PC-9 (cell line): ENCODE data around the gene MGRN1.

Experiments used
- EZH2 ChIP-seq: fragments of 200-600 bp; sonication (generic); IDR thresholded peaks from 2 replicates; pipeline ENCODE4 v1.8.0; 2017; ENCODE audit warnings: antibody characterized with exemption, low read depth
- TF ChIP-seq, protein P1 (sequence below): fragments of 200-600 bp; sonication (generic); conservative IDR thresholded peaks from 2 replicates; pipeline ENCODE4 v1.6.1; 2017; ENCODE audit warnings: mixed run types, antibody characterized with exemption, mild to moderate bottlenecking, moderate library complexity

DNA sequence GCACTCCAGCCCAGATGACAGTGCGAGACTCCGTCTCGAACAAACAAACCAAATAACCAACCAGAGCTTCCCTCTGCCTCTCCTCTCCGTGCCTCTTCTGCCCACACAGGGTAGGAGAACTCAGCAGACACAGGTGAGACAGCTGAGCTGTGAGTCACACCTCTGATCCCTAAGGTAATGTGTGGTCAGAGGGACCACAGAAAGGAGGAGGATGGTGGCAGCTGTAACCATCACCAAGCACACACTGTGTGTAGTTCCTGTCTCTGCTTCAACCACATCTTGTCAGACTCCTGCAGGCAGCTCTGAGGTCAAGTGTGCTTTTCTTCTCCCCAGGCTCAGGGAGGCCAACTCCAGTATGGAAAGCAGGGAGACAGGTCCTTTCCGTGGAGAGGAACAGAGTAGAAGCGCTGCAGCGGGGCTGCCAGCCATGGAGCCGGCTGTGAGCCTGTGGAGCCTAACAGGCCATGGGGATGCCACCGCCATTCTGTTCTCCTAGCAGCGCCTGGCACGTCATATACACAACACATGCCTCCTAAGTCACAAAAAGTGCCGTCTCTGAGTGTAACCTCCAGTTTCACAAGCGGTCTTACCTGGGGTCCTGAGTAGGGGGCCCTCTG, 75.9 kb downstream of the MGRN1 start:
- TF ChIP-seq, protein P1, sequence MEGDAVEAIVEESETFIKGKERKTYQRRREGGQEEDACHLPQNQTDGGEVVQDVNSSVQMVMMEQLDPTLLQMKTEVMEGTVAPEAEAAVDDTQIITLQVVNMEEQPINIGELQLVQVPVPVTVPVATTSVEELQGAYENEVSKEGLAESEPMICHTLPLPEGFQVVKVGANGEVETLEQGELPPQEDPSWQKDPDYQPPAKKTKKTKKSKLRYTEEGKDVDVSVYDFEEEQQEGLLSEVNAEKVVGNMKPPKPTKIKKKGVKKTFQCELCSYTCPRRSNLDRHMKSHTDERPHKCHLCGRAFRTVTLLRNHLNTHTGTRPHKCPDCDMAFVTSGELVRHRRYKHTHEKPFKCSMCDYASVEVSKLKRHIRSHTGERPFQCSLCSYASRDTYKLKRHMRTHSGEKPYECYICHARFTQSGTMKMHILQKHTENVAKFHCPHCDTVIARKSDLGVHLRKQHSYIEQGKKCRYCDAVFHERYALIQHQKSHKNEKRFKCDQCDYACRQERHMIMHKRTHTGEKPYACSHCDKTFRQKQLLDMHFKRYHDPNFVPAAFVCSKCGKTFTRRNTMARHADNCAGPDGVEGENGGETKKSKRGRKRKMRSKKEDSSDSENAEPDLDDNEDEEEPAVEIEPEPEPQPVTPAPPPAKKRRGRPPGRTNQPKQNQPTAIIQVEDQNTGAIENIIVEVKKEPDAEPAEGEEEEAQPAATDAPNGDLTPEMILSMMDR, result no peak
- no peak for TF ChIP-seq EZH2
